MM.1S (cell line): ENCODE measurements around the gene SLCO4A1.

ENCODE experiments used
- DNase-seq: peaks from one replicate; pipeline ENCODE4 v3.0.0-alpha.2; 2015
- H2AFZ ChIP-seq: fragments of 300-600 bp; sonication (generic); 2 replicates; pipeline ENCODE4 v1.6.0; 2016; ENCODE audit warnings: antibody characterized with exemption, low read length
- H3F3A ChIP-seq: fragments of 300-600 bp; sonication (generic); 2 replicates; pipeline ENCODE4 v1.6.1; 2016; ENCODE audit warnings: mild to moderate bottlenecking, antibody characterized with exemption, low read length, moderate library complexity, mixed read lengths; ENCODE audit not compliant: insufficient read depth
- H3K27ac ChIP-seq: fragments of 300-600 bp; sonication (generic); 2 replicates; pipeline ENCODE4 v1.5.1; 2016; ENCODE audit warnings: mild to moderate bottlenecking, low read length
- H3K27me3 ChIP-seq: fragments of 300-600 bp; sonication (generic); replicated peaks from 2 replicates; pipeline ENCODE4 v1.6.0; 2016; ENCODE audit warnings: low read length; ENCODE audit not compliant: insufficient read depth
- H3K36me3 ChIP-seq: fragments of 300-600 bp; sonication (generic); replicated peaks from 2 replicates; pipeline ENCODE4 v1.6.1; 2016; ENCODE audit warnings: mild to moderate bottlenecking, low read length, mixed read lengths; ENCODE audit not compliant: insufficient read depth
- H3K4me1 ChIP-seq: fragments of 300-600 bp; sonication (generic); 2 replicates; pipeline ENCODE4 v1.6.1; 2016; ENCODE audit warnings: low read length, mixed read lengths
- H3K4me2 ChIP-seq: fragments of 300-600 bp; sonication (generic); 2 replicates; pipeline ENCODE4 v1.6.0; 2016; ENCODE audit warnings: low read depth, low read length
- H3K4me3 ChIP-seq: fragments of 300-600 bp; sonication (generic); 2 replicates; pipeline ENCODE4 v1.5.1; 2016; ENCODE audit warnings: low read length, mixed read lengths
- H3K79me2 ChIP-seq: fragments of 300-600 bp; sonication (generic); 2 replicates; pipeline ENCODE4 v1.6.1; 2016; ENCODE audit warnings: mixed run types, low read length, mixed read lengths
- H3K9ac ChIP-seq: fragments of 300-600 bp; sonication (generic); 2 replicates; pipeline ENCODE4 v1.6.1; 2016; ENCODE audit warnings: low read length, mixed read lengths
- H3K9me2 ChIP-seq: fragments of 300-600 bp; sonication (generic); replicated peaks from 2 replicates; pipeline ENCODE4 v1.6.1; 2016; ENCODE audit warnings: mild to moderate bottlenecking, low read length, mixed read lengths; ENCODE audit not compliant: insufficient read depth
- H3K9me3 ChIP-seq: fragments of 300-600 bp; sonication (generic); replicated peaks from 2 replicates; pipeline ENCODE4 v1.6.1; 2016; ENCODE audit warnings: mild to moderate bottlenecking, low read length, mixed read lengths; ENCODE audit not compliant: insufficient read depth
- H4K20me1 ChIP-seq: fragments of 300-600 bp; sonication (generic); 2 replicates; pipeline ENCODE4 v1.6.1; 2016; ENCODE audit warnings: mild to moderate bottlenecking, low read length, moderate library complexity, mixed read lengths; ENCODE audit not compliant: insufficient read depth
- EZH2 ChIP-seq: fragments of 300-600 bp; sonication (generic); optimal IDR thresholded peaks from 2 replicates; pipeline ENCODE3; 2017; ENCODE audit warnings: low read depth, mild to moderate bottlenecking, antibody characterized with exemption, low read length, mixed read lengths
- EZH2phosphoT487 ChIP-seq: fragments of 300-600 bp; sonication (generic); IDR thresholded peaks from 2 replicates; pipeline ENCODE4 v1.6.1; 2018; ENCODE audit warnings: antibody characterized with exemption, low read length
- TF ChIP-seq, protein P1 (sequence below): fragments of 300-600 bp; sonication (generic); IDR thresholded peaks from 2 replicates; pipeline ENCODE4 v1.5.1; 2016; ENCODE audit warnings: antibody characterized with exemption, low read length, mixed read lengths

The SLCO4A1 gene

DNA sequence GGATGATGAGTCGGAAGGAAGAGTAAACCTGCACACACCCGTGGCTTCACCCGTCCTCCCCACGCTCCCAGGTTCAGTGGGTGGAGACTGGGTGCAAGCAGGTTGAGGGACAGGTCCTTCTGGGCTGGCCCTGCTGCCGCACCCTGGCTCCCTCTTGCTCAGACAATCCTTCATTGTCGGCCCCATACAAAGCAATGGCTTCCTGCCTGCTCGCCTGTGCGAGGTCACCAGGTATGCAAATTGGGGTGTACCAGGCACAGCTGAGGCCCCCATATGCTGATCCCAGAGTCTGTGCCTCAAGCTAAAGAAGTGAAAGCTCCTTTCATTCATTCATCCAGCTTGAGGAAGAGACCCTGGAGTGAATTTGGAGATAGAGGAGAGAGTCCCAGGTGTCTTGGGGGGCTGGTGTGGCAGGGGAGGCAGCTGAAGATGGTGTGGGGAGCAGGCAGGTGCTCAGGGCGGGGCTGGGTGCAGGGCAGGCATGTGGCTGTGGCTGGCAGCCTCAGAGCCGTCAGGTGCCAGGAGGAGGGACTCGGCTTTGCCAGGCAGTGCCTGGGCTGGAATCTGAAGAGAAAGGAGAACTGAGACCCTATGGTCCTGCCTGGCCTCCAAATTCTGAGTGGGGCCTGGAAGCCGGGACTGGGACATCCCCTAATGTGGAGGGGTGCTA lies 4.7 kb downstream of the SLCO4A1 start:
- no peaks in the 10 kb centered on the region for H4K20me1 ChIP-seq
- peaks cover 75% of the 10 kb centered on the region for H3K4me1 ChIP-seq
- no peaks in the 10 kb centered on the region for H3K36me3 ChIP-seq
- peak overlapping the region; percentile 19; the same call in 1 of the 2 replicates for H3K4me3 ChIP-seq
- no peaks in the 10 kb centered on the region for H3K9me2 ChIP-seq
- DNase-seq, result peak; percentile 67
- TF ChIP-seq, protein P1, sequence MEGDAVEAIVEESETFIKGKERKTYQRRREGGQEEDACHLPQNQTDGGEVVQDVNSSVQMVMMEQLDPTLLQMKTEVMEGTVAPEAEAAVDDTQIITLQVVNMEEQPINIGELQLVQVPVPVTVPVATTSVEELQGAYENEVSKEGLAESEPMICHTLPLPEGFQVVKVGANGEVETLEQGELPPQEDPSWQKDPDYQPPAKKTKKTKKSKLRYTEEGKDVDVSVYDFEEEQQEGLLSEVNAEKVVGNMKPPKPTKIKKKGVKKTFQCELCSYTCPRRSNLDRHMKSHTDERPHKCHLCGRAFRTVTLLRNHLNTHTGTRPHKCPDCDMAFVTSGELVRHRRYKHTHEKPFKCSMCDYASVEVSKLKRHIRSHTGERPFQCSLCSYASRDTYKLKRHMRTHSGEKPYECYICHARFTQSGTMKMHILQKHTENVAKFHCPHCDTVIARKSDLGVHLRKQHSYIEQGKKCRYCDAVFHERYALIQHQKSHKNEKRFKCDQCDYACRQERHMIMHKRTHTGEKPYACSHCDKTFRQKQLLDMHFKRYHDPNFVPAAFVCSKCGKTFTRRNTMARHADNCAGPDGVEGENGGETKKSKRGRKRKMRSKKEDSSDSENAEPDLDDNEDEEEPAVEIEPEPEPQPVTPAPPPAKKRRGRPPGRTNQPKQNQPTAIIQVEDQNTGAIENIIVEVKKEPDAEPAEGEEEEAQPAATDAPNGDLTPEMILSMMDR, result no peak
- TF ChIP-seq EZH2, result no peak
- no peak for TF ChIP-seq EZH2phosphoT487
- H3K27me3 ChIP-seq, result no peaks in the 10 kb centered on the region
- H3K9ac ChIP-seq, result peak overlapping the region; percentile 43
- H3K9me3 ChIP-seq, result no peaks in the 10 kb centered on the region
- H3K27ac ChIP-seq, result peak overlapping the region; percentile 100
- no peak overlapping the region for H2AFZ ChIP-seq
- peaks cover 67% of the 10 kb centered on the region for H3F3A ChIP-seq
- peak overlapping the region; percentile 49 for H3K4me2 ChIP-seq
- H3K79me2 ChIP-seq, result peaks cover 82% of the 10 kb centered on the region

DNA sequence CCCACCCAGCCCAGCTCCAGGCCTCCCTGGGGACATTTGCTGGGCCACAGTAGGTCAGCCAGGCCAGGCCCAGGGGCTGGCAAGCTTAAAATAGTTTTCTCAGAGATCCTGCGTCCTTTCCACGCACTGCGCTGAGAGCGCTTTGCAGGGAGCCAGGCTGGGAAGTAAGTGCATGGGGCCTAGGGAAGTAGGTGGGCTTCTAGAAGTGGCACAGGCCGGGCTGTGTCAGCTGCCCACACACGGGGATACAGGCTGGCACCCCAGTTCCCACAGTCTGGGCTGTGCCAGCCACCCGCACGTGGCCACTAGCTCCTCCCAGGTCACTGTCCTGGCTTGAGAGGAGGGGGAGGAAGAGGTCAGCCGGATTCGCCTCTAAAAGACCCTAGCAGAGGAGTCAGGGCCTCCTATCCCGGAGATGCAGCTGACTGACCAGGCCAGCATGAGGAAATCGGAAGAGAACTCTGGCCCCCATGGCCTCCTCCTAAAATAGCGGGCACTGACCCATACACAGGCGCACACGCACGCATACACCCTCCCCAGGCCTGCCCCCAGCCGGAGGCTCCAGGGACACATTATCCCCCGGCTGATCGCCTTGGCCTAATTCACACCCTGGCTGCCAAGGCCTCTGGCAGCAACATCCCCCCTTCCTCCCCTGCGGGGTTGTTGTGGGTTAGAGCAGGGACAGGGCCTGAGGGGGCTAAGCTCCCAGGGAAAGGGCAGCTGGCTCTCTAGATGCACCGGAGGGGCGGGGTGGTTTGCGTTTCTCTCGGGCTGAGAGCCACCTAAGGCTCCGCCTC lies 5.4 kb downstream of the SLCO4A1 start:
- no peaks in the 10 kb centered on the region for H3K9me2 ChIP-seq
- no peaks in the 10 kb centered on the region for H3K27me3 ChIP-seq
- H3K27ac ChIP-seq, result peak overlapping the region; percentile 100
- H3K9me3 ChIP-seq, result no peaks in the 10 kb centered on the region
- H3K4me1 ChIP-seq, result peaks cover 79% of the 10 kb centered on the region
- TF ChIP-seq, protein P1, result no peak
- TF ChIP-seq EZH2, result no peak
- no peak for TF ChIP-seq EZH2phosphoT487
- DNase-seq, result no peak
- peaks cover 74% of the 10 kb centered on the region for H3F3A ChIP-seq
- H3K9ac ChIP-seq, result peak overlapping the region; percentile 43
- H3K4me2 ChIP-seq, result peak overlapping the region; percentile 49
- no peak overlapping the region for H2AFZ ChIP-seq
- peaks cover 84% of the 10 kb centered on the region for H3K79me2 ChIP-seq
- no peak overlapping the region for H3K4me3 ChIP-seq
- H3K36me3 ChIP-seq, result no peaks in the 10 kb centered on the region
- H4K20me1 ChIP-seq, result no peaks in the 10 kb centered on the region

DNA sequence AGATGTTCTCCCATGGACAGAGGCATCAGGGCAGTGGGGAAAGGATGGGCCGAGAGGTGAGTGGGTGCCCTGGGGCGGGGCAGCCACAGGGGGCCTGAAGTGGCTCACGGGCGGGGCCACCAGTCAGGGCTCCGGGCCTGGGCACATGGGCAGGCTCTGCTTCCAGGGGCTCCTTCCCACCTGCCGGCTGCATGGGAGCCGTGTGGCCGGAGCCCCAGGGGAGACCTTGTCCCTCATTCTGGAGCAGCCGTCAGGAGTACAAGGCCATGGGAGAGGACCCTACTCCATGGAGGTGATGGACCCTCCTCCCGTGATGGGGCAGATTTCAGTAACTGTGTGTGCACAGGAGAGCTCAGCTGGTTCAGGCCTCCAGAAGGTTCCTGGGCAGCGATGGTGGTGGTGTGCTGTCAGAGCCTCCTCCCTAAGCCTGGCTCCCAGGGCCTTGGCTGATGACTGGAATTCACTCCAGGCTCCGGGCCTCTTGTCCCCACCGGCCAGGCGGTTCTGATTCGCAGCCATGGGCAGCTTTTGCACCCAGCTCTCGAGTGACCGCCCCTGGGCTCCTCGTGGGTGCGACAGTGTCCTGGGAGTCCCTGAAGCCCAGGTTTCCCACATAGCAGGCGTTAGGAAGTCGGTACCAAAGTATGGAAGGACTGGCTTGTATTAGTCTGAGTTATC lies 6.2 kb downstream of the SLCO4A1 start:
- Histone ChIP-seq H3K9me2 (no peaks in the 10 kb centered on the region), H3K4me1 (peaks cover 87% of the 10 kb centered on the region), H3K4me3 (no peak overlapping the region), H3K27ac (peak overlapping the region; percentile 100), H3K4me2 (peak overlapping the region; percentile 93; the same call in 1 of the 2 replicates), H3F3A (peaks cover 77% of the 10 kb centered on the region), H3K9ac (peak overlapping the region; percentile 93; the same call in 1 of the 2 replicates), H3K36me3 (no peaks in the 10 kb centered on the region), H3K27me3 (no peaks in the 10 kb centered on the region), H4K20me1 (no peaks in the 10 kb centered on the region), H2AFZ (no peak overlapping the region), H3K79me2 (peaks cover 84% of the 10 kb centered on the region), H3K9me3 (no peaks in the 10 kb centered on the region)
- TF ChIP-seq, protein P1, result no peak
- TF ChIP-seq EZH2 (no peak), EZH2phosphoT487 (no peak)
- no peak for DNase-seq
